ENCODE measurements around the gene CSDE1. TPM values are rescaled to one million over a fixed set of nuclear protein-coding genes. Genes with fewer than 3 reads are reported as not detected.

CSDE1 gene
- total RNA-seq, 1 donor from 2014 or later = 635 TPM

- Histone ChIP-seq H3K4me1 (ENCODE audit: insufficient read depth, low read length) (no peaks in the 10 kb centered on the region), H3K9ac (ENCODE audit: low read length) (no peak overlapping the region), H4K20me1 (ENCODE audit: insufficient read depth, low read length) (peaks cover 14% of the 10 kb centered on the region), H3K27ac (ENCODE audit: low read depth, low read length) (no peak overlapping the region), H3K4me2 (ENCODE audit: low read length) (no peak overlapping the region), H3K36me3 (ENCODE audit: insufficient read depth, low read length) (peaks cover 72% of the 10 kb centered on the region), H3K27me3 (ENCODE audit: insufficient read depth, low read length) (no peaks in the 10 kb centered on the region), H3K79me2 (ENCODE audit: insufficient read depth, low read length) (peaks cover 30% of the 10 kb centered on the region), H2AFZ (ENCODE audit: low read depth, low read length) (no peak overlapping the region), H3K9me3 (ENCODE audit: insufficient read depth, low read depth, low read length) (no peaks in the 10 kb centered on the region), H3K4me3 (ENCODE audit: insufficient read depth, low read depth, low read length) (no peak overlapping the region)
- Mint-ChIP-seq H3K36me3 (ENCODE audit: low read depth, unreplicated experiment) (peaks cover 5% of the 10 kb centered on the region), H3K27ac (ENCODE audit: unreplicated experiment) (peak overlapping the region; percentile 54), H3K4me1 (ENCODE audit: low read depth, unreplicated experiment) (peaks cover 16% of the 10 kb centered on the region), H3K27me3 (ENCODE audit: low read depth, unreplicated experiment) (no peaks in the 10 kb centered on the region), H3K9me3 (ENCODE audit: unreplicated experiment) (no peaks in the 10 kb centered on the region), H3K4me3 (ENCODE audit: unreplicated experiment) (no peak overlapping the region)
- DNase-seq (ENCODE audit: low read depth) = no peak
- no peak for FAIRE-seq
- TF ChIP-seq CTCF (IDR thresholded peaks at IDR 0.05; ENCODE audit: insufficient read depth, low read depth, low read length) = no peak
- TF ChIP-seq EZH2 (IDR thresholded peaks at IDR 0.05; ENCODE audit: insufficient read depth, low read length) = no peak
These were observed 33.9 kb downstream of the CSDE1 start for GRCh38 chr1:114723915-114724314.

DNA sequence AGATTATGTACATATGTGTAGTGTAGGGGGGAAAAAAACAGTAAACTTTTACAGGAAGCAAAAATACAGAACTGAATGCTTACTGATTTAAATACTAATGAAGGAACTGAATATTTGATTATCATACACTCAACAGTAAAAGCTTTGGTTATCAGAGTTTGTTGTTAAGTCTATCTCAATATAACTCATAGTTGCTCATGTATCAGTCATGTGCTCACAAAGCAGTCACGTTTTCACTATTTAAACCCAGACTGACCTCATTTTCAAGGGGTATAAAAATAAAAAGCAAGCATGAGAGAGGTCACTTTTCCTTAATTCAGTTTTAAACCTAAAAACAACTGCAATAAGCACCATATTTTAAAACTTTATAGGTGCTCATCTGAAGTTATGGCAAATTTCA lies 34.3 kb downstream of the CSDE1 start:
- no peak overlapping the region for H3K27ac Mint-ChIP-seq (ENCODE audit: unreplicated experiment)
- Histone ChIP-seq H3K4me3 (ENCODE audit: insufficient read depth, low read depth, low read length) (no peak overlapping the region), H3K9ac (ENCODE audit: low read length) (no peak overlapping the region), H3K79me2 (ENCODE audit: insufficient read depth, low read length) (peaks cover 26% of the 10 kb centered on the region), H3K4me2 (ENCODE audit: low read length) (no peak overlapping the region), H3K27me3 (ENCODE audit: insufficient read depth, low read length) (no peaks in the 10 kb centered on the region), H2AFZ (ENCODE audit: low read depth, low read length) (no peak overlapping the region), H3K27ac (ENCODE audit: low read depth, low read length) (no peak overlapping the region), H3K9me3 (ENCODE audit: insufficient read depth, low read depth, low read length) (no peaks in the 10 kb centered on the region), H3K36me3 (ENCODE audit: insufficient read depth, low read length) (peaks cover 72% of the 10 kb centered on the region), H4K20me1 (ENCODE audit: insufficient read depth, low read length) (peaks cover 14% of the 10 kb centered on the region), H3K4me1 (ENCODE audit: insufficient read depth, low read length) (no peaks in the 10 kb centered on the region)
- no peaks in the 10 kb centered on the region for H3K27me3 Mint-ChIP-seq (ENCODE audit: low read depth, unreplicated experiment)
- H3K9me3 Mint-ChIP-seq (ENCODE audit: unreplicated experiment) = no peaks in the 10 kb centered on the region
- H3K4me1 Mint-ChIP-seq (ENCODE audit: low read depth, unreplicated experiment) = peaks cover 17% of the 10 kb centered on the region
- DNase-seq (ENCODE audit: low read depth) (no peak), FAIRE-seq (no peak)
- H3K4me3 Mint-ChIP-seq (ENCODE audit: unreplicated experiment) = no peak overlapping the region
- TF ChIP-seq CTCF (IDR thresholded peaks at IDR 0.05; ENCODE audit: insufficient read depth, low read depth, low read length) (no peak), EZH2 (IDR thresholded peaks at IDR 0.05; ENCODE audit: insufficient read depth, low read length) (no peak)
- H3K36me3 Mint-ChIP-seq (ENCODE audit: low read depth, unreplicated experiment) = peaks cover 8% of the 10 kb centered on the region

DNA sequence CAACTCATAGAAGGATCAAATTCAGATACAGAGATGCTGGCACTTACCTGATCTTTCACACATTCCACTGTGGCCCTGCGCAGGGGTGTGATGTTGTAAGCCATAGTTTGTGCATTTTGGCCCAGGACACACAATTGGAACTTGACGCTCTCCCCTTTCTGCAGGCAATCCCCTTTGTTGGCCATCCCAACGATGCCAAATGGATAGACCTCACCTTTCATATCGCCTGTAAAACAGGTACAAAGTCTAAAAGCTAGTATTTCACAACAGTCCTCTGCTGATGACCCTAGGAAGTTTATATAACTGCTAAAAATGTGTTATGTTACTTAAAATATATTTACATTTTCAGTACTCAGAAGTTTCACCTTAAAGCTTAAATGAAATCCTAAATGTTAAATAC lies 37.3 kb downstream of the CSDE1 start:
- peaks cover 7% of the 10 kb centered on the region for H3K4me1 ChIP-seq (ENCODE audit: insufficient read depth, low read length)
- H3K9ac ChIP-seq (ENCODE audit: low read length) = no peak overlapping the region
- peaks cover 23% of the 10 kb centered on the region for H3K4me1 Mint-ChIP-seq (ENCODE audit: low read depth, unreplicated experiment)
- no peak overlapping the region for H2AFZ ChIP-seq (ENCODE audit: low read depth, low read length)
- no peaks in the 10 kb centered on the region for H3K27me3 ChIP-seq (ENCODE audit: insufficient read depth, low read length)
- H3K9me3 Mint-ChIP-seq (ENCODE audit: unreplicated experiment) = no peaks in the 10 kb centered on the region
- no peak overlapping the region for H3K4me3 Mint-ChIP-seq (ENCODE audit: unreplicated experiment)
- DNase-seq (ENCODE audit: low read depth) (no peak), FAIRE-seq (no peak)
- H3K79me2 ChIP-seq (ENCODE audit: insufficient read depth, low read length) = peaks cover 20% of the 10 kb centered on the region
- H3K9me3 ChIP-seq (ENCODE audit: insufficient read depth, low read depth, low read length) = no peaks in the 10 kb centered on the region
- H3K4me3 ChIP-seq (ENCODE audit: insufficient read depth, low read depth, low read length) = no peak overlapping the region
- H3K27ac Mint-ChIP-seq (ENCODE audit: unreplicated experiment) = no peak overlapping the region
- H3K27ac ChIP-seq (ENCODE audit: low read depth, low read length) = peak overlapping the region; percentile 3
- no peak overlapping the region for H3K4me2 ChIP-seq (ENCODE audit: low read length)
- peaks cover 9% of the 10 kb centered on the region for H3K36me3 Mint-ChIP-seq (ENCODE audit: low read depth, unreplicated experiment)
- TF ChIP-seq EZH2 (IDR thresholded peaks at IDR 0.05; ENCODE audit: insufficient read depth, low read length) (no peak), CTCF (IDR thresholded peaks at IDR 0.05; ENCODE audit: insufficient read depth, low read depth, low read length) (no peak)
- H3K27me3 Mint-ChIP-seq (ENCODE audit: low read depth, unreplicated experiment) = no peaks in the 10 kb centered on the region
- no peaks in the 10 kb centered on the region for H4K20me1 ChIP-seq (ENCODE audit: insufficient read depth, low read length)
- H3K36me3 ChIP-seq (ENCODE audit: insufficient read depth, low read length) = peaks cover 71% of the 10 kb centered on the region

Data from astrocyte (in vitro differentiated cells and primary cell).